ENCODE data around the gene KLHL18. TPM values are rescaled to one million over a fixed set of nuclear protein-coding genes. Genes with fewer than 3 reads are reported as not detected.

The KLHL18 gene
- total RNA-seq, 1 donor from 2014 or later: 36.6 TPM

DNA sequence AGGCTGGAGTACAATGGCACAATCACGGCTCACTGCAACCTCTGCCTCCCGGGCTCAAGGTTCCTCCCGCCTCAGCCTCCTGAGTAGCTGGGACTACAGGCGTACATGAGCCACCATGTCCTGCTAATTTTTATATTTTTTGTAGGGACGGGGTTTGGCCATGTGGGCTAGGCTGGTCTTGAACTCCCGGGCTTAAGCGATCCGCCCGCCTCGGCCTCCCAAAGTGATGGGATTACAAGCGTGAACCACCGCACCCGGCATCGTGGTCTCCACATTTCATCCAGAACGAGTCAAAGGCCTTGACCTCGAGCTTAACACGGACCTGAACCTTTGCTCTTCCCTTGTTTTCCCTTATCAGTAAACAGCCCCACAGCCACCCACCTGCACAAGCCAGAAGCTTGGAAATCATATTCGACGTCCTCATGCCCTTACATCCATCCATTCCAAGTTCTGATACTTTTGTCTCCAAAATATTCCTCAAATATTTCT, 96.7 kb downstream of the KLHL18 start:
- POLR2A ChIA-PET: interaction anchor here (0.5 to 0.7 kb wide), 2 partner anchors 367 to 571 kb away, joined by 3 to 8 read pairs; no protein-coding TSS in a partner anchor
- Mint-ChIP-seq H3K9me3 (no peaks in the 10 kb centered on the region), H3K27ac (peak overlapping the region; percentile 96), H3K36me3 (ENCODE audit: low read depth) (peaks cover 24% of the 10 kb centered on the region), H3K27me3 (no peaks in the 10 kb centered on the region), H3K4me3 (peak overlapping the region; percentile 95), H3K4me1 (peaks cover 42% of the 10 kb centered on the region)
- DNase-seq (no peak), ATAC-seq (ENCODE audit: low read depth) (no peak)
- CTCF ChIA-PET: no interaction called here
- TF ChIP-seq, protein P1, sequence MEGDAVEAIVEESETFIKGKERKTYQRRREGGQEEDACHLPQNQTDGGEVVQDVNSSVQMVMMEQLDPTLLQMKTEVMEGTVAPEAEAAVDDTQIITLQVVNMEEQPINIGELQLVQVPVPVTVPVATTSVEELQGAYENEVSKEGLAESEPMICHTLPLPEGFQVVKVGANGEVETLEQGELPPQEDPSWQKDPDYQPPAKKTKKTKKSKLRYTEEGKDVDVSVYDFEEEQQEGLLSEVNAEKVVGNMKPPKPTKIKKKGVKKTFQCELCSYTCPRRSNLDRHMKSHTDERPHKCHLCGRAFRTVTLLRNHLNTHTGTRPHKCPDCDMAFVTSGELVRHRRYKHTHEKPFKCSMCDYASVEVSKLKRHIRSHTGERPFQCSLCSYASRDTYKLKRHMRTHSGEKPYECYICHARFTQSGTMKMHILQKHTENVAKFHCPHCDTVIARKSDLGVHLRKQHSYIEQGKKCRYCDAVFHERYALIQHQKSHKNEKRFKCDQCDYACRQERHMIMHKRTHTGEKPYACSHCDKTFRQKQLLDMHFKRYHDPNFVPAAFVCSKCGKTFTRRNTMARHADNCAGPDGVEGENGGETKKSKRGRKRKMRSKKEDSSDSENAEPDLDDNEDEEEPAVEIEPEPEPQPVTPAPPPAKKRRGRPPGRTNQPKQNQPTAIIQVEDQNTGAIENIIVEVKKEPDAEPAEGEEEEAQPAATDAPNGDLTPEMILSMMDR (IDR thresholded peaks at IDR 0.05): no peak
- intact Hi-C loops (cut with micrococcal nuclease): no loop called here

DNA sequence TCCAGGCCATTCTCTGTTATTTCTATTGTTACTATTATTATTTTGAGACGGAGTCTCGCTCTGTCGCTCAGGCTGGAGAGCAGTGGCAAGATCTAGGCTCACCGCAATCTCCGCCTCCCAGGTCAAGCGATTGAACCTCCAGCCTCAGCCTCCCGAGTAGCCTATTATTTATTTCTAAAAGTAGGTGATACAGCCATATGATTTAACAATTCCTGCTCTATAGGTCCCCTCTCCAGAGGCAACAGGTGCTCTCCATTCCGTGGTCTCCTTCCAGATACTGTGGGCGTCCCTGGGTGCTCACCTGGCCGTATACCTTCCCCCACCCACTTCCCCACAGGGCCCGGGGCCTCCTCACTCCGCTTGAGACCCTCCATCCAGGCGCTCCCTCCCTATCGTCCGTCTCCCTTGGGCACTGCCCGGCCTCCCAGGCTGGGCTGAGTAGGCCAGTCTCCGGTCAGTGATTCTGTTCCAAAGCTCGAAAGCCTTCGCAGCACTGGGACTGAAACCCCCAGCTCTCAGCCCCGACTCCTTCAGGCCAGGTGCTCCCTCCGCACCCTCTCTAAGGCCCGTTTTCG, 97.4 kb downstream of the KLHL18 start:
- TF ChIP-seq, protein P1 (IDR thresholded peaks at IDR 0.05): no peak

DNA sequence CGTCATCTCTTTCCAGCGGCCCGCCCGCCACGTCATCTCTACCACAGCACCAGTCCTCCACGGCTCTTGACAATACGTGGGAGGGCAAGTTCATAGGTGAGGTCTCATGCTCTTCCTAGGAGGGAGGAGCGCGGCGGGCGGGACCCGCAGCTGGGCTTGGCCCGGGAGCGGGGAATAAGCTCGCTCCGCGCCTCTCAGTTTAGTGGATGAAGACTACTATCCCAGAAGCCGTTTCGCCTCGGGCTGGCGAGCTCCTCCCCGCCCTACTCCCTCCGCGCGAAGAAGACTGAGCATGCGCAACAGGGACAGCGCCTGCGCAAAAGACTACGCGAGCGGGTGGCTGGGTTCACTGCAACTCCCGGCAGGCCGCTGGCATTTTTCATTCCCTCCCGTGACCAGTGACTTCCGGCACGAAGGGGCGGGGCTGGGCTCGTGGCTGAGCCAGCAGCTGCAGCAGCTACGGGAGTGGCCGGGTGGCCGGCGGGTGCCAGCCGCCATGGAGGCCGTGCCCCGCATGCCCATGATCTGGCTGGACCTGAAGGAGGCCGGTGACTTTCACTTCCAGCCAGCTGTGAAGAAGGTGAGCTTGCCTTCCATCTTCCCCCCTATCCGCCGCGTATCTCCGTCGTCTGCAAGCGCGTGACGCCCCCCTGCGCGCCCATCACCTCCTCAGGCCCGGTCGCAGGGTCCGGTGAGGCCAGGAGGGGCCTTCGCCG, 98.0 kb downstream of the KLHL18 start, which contains the start of gene PTPN23:
PTPN23 (plus strand) TSS at position 421 of the 716 bp plus-strand sequence; CDS start at position 497, 76 bp downstream.
- Mint-ChIP-seq H3K27me3 (no peaks in the 10 kb centered on the region), H3K4me3 (peak within 1 kb of the TSS; percentile 95), H3K36me3 (ENCODE audit: low read depth) (peaks cover 30% of the 10 kb centered on the region), H3K9me3 (no peaks in the 10 kb centered on the region), H3K4me1 (peaks cover 49% of the 10 kb centered on the region), H3K27ac (peak within 1 kb of the TSS; percentile 96)
- TF ChIP-seq, protein P1 (IDR thresholded peaks at IDR 0.05): no peak
- POLR2A ChIA-PET: interaction anchor here (0.6 to 1.6 kb wide), 15 partner anchors 18 to 874 kb away, joined by 3 to 13 read pairs (median 5); partner anchors contain the start of genes ELP6, KLHL18, NBEAL2 and SCAP
- CTCF ChIA-PET: interaction anchor here (0.6 to 1.1 kb wide), 3 partner anchors 25 to 275 kb away, joined by 3 to 5 read pairs (median 3); no protein-coding TSS in a partner anchor
- DNase-seq (peak; percentile 98), ATAC-seq (ENCODE audit: low read depth) (peak; percentile 80)
- intact Hi-C loops (cut with micrococcal nuclease): loop anchor here (1.0 to 5.0 kb wide), 8 partner anchors 33 to 408 kb away; partner anchors contain the start of genes CCDC12, ELP6, KIF9 and KLHL18

More for the DNA sequence above, 97.4 kb downstream of the KLHL18 start:
- ChIA-PET CTCF (interaction anchor here (0.8 to 1.1 kb wide), 2 partner anchors 24 to 41 kb away, joined by 3 to 5 read pairs; no protein-coding TSS in a partner anchor), POLR2A (interaction anchor here (0.5 to 1.6 kb wide), 15 partner anchors 17 to 875 kb away, joined by 3 to 13 read pairs (median 6); partner anchors contain the start of genes ELP6, KLHL18, NBEAL2 and SCAP)
- Mint-ChIP-seq H3K27ac (peak overlapping the region; percentile 96), H3K9me3 (no peaks in the 10 kb centered on the region), H3K36me3 (ENCODE audit: low read depth) (peaks cover 27% of the 10 kb centered on the region), H3K4me3 (peak overlapping the region; percentile 95), H3K27me3 (no peaks in the 10 kb centered on the region), H3K4me1 (peaks cover 45% of the 10 kb centered on the region)
- intact Hi-C loops (cut with micrococcal nuclease): loop anchor here (1.0 to 5.0 kb wide), 6 partner anchors 41 to 409 kb away; partner anchors contain the start of genes CCDC12, ELP6, NBEAL2 and SCAP
- DNase-seq (no peak), ATAC-seq (ENCODE audit: low read depth) (no peak)

DNA sequence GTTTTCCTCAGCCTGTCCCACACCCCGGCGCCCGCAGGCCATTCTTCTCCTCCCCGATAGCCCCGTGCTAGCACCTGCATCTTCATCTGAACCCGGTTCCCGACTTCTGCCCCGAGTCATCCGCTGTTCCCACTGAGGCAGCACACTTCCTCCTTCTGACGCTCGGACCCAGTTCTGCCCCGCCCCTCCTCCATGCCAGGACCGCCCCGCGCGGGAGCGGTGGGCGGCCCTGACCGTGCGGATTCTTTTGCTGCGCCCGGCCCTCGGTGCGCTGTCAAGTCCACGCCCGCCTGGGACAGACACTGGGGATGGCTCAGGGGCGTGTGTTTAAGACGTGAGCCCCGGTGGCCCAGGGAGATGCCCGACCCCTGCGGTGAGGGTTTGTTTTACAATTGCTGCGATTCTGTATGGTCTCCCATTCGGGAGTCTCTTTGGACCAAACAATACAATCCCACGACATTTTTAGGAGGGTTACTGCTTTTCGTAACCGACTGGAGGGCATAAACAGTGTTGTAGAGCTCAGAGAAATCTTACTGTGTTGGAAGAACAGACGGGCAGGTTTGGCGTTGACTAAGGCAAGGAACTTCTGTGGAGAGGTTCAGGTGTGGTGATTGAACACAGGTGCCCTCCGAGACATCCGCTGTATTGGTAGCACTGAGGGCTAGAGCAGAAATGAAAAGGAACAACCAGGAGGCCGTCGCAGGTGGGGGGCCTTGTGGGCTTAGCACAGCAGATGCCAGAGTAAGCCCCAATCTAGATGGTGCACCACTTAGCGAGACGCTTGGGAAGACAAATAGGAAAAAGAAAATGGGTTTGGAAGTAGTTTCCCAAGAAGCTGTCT, 98.8 kb downstream of the KLHL18 start:
- peaks cover 52% of the 10 kb centered on the region for H3K4me1 Mint-ChIP-seq
- POLR2A ChIA-PET: interaction anchor here (0.6 to 1.6 kb wide), 11 partner anchors 19 to 536 kb away, joined by 3 to 13 read pairs (median 6); partner anchors contain the start of genes ELP6, KLHL18, SCAP and SETD2
- TF ChIP-seq, protein P1 (IDR thresholded peaks at IDR 0.05): no peak
- CTCF ChIA-PET: interaction anchor here (0.6 to 1.1 kb wide), 3 partner anchors 26 to 275 kb away, joined by 3 to 5 read pairs (median 3); no protein-coding TSS in a partner anchor
- intact Hi-C loops (cut with micrococcal nuclease): loop anchor here (1.0 to 5.0 kb wide), 4 partner anchors 34 to 407 kb away; partner anchors contain the start of genes CCDC12, KIF9, KLHL18 and NBEAL2
- H3K36me3 Mint-ChIP-seq (ENCODE audit: low read depth): peaks cover 36% of the 10 kb centered on the region
- no peaks in the 10 kb centered on the region for H3K9me3 Mint-ChIP-seq
- no peaks in the 10 kb centered on the region for H3K27me3 Mint-ChIP-seq
- DNase-seq (peak; percentile 76), ATAC-seq (ENCODE audit: low read depth) (peak; percentile 66)
- H3K27ac Mint-ChIP-seq: peak overlapping the region; percentile 96
- peak overlapping the region; percentile 95 for H3K4me3 Mint-ChIP-seq
